Stimulated activated CD4-positive, alpha-beta T cell treated with anti-CD3 and anti-CD28 coated beads, TNF-alpha, amount 100 ng/mL, for 4 hours (primary cell): ENCODE measurements around the gene HMX2.

Source experiments
- DNase-seq, 3 experiments: peaks; one replicate each; pipeline ENCODE4 v3.0.0-alpha.2; 2020; ENCODE audit warnings: low read depth in 3 of 3

The HMX2 gene

DNA sequence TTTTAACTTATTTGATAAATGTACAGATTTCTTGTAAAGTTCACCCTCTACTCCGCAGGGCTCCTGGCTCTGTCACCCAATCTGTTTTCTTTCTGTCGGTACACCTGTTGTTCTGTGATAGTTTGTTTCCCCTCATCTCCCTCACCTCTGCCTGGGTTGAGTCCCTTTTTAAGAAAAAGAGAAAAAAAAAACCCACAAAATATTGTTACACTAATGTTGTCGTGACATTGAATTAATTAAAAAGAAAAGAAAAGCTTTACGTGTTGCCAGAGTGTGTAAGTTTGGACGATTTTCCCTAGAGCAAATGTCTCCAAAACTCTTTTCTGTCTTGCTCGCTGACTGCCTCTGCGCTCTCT is 8.8 kb upstream of the HMX2 start:
- DNase-seq, result no peak

DNA sequence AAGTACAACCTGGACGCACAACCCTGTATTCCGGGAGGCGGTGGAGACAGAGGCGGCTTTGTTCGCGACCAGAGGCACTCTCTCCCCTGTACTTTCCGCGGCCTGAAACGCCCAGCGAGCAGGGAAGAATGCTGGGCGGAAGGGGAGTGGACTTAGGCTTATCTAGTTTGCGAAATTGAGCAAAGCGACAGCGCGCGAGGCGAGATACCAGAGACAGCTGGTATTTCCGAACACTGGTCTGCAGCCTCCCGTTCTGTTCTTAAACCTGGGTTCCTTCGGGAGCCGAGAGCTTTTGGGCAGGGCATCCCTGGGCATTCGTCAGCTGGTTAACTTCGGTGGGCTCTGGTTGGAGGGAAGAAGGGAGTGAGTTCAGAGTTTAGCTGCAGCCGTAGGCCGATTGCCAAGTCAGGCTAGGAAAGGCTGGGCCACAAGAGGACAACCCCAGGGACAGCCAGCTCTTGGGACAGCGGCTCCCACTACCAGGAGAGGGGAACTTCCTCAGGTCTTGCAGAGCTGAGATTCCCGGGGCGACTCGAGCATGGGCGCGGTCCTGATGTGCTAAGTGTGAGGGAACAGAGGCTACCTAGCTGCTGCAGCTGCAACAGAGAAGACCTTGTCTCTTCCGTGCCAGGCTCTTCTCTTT is 8.3 kb upstream of the HMX2 start:
- DNase-seq, result no peak

DNA sequence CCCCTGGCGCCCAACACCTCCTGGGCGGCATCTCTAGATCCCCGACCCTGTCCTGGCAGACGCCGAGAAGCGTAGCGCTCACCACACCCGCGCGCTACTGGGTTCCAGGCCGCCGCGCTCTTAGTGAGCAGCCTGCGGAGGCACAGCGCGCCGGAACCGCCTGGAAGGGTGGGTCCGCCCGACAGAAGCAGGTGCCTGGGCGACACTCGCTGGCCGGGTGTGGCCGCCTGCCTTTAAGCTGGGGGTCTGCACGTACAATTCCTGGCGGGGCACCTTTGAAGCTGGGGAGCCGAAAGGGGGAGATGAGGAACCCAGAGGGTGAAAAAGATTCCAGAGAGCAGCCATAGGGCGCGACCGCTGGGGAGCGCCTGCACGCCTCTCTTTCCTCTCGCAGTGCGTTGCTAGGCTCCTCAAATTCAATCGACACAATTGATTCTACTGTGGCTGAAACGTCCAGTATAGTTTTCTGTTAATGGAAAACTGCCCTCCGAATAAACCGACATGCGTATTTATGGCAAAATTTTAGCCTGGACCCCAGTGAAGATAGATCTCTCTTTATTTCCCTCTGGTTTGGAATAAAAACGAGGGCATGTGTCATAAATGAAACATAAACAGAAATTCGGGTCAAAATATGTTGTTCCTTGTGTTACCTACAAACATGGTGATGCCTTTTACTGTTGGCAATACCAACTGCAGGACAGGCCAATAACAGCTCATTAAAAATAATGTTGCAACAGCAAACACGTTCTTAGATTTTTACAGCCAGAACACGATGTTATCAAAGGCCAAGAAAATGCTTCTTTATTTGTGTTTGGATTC is 7.6 kb upstream of the HMX2 start:
- DNase-seq, result no peak

DNA sequence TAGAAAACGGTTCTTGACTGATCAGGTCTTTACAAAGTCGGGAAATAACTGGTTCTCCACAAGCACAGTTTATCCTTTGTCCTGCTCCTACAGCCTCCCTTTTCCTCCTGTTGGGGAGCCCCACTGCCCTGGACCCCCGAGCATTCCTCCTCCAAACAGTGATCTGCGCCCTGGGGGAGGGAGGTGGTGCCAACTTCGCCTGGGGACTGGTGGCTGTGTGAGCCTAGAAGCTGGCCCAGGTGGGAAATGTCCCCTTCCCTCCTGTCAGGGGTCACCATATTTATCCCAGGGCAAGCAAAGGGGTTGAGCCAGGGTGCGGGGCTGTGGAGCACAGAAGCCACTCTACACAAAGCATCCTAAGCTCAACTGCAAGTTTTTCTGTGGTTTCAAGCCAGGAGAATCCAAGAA is 6.9 kb upstream of the HMX2 start:
- DNase-seq, result no peak

DNA sequence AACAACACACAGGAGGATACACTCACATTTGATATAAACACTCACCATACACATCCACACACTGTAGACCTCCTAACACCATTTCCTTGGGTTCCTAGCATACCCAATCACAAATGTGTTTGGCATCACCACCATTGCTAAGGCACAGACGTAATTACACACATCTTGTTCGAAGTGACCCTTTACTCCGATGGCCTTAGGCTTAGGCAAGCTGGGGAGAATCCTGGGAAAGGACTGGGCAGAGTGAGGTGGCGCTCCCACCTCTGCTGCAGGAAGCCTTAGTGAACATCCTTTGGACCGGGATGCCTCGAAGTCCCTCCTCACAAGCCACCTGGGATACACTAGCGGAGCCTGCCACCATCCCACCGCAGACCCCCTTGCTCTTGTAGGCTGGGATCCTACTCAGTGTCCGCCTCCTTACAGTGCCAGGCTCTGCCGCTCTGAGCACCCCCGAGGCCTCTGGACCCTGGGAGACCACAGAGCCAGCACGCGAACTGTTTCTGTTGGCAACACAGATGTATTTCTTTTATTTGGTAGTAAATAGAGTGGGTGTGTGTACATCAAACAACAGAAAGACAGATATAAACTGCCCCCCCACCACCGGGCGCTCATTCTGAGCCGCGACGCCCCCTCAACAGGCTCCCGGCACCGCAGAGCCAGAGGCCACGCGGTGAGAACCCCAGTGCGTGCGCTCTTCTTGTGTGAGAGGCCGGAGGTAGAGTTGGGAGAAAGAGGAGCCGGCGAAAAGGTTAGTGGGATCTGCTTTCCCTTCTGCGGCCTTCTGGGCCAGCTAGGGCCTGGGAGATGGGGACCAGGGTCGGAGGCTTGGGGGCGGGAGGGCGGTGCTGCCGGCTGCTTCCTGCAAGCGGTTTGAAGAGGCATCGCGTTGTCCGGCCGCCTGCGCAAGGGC is 5.9 kb upstream of the HMX2 start:
- no peak for DNase-seq

DNA sequence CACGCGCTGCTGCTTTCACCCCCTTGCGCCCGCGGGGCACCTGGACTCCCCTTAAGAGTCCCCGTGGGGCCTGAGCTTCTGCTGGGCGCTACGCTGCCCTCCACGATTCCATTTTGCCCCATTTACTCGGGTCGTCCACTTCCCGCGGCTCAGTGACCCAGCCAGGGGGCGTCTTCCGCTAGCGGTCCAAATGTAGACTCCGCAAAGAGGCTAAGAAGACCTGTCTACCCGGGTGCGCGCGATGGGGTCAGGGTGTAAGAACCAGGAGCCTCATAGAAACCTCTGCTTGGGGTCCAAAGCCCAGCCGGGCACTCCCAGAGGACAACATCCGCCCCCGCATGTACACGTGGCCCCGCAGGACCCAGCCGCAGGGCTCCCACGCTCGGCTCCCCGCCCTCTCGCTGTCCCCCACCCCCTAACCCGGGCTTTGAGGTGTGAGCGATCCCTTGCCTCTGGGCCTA is 5.2 kb upstream of the HMX2 start:
- no peak for DNase-seq

DNA sequence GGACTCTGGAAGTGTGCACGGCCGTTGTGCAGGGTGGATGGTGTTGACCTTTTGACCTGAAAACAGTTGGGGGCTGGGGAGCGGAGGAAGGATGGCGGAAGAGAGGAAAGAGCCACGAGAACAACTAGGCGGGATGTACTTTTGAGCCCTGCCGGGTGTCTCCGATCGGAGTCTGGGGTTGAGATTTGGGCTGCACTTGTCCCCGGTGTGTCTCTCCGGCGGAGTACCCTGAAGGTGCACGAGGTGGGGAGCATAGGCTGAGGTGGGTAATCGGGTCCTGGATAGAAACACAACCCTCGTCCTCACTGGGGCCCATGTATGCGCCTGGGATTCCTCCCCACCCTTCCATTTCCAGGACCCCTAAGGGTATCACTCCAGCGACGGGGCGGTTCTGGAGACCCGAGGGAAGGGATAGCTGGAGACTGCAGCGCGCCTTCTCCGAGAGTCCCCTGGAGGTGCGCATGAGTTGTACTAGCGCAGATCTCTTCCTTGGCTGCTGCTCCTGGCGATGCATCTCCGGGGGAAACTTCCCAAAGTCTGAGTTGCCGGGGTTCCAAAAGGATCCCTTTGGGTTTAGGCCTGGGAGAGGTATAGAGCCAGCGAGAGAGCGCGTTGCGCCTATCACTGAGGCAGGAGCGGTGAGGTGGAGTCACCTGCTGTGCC is 4.6 kb upstream of the HMX2 start:
- DNase-seq, result no peak

DNA sequence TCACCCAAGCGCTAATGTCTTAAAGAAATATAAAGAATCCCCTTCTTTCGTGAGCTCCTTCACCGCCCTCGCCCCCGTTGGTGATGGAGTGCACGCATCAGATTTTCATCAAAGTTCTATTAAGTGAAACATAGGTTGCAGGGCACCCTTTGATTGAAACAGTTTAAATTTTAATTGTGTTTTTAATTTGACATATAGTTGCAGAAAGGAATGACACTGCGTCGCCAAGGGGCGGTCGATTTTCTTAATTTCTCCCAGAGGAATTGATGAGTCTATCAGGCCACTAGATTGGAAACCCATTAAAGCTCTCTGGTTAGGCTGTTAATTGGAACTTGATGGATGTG is 4.1 kb upstream of the HMX2 start:
- no peak for DNase-seq

DNA sequence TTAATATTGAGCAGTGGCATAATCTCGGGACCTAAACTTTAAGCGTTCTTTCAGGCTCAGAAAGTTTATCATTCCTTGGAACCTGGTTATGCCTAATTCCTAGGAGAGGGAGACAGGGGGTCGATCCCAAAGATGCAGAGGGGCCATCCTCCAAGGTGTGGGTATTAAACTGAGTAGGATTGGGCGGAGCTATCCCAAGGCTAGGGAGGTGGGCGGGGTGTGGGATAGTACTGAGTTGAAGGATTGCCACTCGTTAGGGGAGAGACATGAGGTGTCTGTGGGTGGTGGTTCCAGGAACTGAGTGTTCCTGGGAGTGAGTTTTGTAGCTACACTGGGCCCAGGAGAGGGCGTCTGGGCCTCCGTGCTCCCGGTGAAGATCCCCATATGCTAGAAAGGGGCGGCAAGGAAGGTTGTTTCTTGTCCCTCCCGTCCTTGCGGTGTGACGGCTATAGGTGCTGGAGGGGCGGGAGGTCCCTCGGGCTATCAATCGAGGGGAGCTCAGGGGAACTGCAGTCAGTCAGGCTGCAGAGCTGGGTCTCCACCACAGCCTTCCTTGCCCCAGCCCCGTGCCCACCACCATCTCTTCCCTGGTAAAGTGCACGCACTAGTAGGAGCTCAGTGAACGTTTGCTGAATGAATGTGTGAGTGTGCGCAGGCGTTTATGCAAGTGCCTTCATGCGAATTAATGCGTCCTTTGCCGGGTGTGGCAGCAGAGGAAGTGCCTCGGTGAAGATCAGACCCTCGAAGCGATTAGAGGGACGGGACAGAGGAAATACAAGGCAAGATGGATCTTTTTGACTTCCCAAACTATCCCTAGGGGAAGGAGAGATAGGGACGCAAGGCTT is 3.0 kb upstream of the HMX2 start:
- no peak for DNase-seq

DNA sequence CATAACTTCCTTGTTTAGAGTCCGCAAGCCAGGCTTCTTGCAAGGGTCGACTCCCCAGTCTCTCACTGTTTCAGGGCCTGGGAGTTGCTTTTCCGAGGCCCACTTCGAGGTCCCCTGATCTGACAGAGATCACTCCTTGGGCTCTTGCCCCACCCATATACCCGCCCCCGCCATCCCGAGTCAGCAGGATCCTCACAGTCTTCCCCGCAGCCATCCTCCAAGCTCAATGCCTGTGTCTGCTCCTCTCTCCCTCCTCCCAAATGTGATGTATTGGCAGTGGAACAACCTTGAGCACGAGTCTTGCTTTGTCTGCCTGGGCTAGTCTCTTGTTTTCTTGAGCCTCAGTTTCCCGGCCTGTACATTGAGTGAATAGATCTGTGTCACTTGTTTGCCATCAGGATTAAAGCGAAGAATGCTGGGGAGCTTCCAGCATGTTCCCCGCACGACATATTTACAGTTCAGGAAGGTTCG is 2.4 kb upstream of the HMX2 start:
- no peak for DNase-seq

DNA sequence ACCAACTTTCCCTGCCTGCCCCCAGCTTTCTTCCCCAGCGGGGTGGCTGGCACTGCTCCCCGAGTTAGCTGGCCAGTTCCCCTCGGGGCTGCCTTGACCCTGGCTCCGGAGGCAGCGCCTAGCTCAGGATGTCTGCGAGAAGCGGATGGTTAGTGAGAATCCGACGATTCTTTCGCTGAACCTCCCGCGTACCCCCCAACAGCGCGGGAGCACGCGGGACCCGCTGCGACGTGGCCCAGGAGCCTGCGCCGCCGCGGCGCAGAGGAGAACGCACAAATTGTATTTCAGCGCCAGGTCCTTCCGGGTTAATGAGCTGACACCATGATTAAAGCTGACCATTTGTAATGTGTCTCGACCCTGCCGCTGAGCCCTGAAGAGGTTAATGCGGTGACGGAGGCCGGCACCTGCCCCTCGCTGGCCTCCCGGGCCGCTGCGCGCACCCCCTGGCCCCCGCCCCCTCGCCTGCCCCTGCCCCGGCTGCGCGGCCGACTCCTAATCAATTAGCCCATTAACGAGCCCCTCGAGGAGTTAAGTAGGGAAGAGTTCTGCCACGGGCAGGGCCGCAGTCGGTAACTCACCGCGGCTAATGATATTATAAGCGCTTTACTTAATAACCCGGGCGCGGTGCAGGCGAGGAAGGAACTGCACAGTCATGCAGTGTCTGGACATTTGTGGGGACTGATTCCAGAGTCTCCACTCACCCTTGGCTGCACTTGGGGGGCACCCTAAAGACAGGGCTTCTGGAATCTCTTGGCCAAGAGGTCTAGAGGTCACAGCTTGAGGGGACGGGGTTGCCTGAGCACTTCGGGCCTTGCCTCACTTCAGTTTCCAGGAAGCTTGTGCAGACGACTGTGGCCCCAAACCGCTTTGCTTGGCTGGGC is 1.7 kb upstream of the HMX2 start:
- no peak for DNase-seq

DNA sequence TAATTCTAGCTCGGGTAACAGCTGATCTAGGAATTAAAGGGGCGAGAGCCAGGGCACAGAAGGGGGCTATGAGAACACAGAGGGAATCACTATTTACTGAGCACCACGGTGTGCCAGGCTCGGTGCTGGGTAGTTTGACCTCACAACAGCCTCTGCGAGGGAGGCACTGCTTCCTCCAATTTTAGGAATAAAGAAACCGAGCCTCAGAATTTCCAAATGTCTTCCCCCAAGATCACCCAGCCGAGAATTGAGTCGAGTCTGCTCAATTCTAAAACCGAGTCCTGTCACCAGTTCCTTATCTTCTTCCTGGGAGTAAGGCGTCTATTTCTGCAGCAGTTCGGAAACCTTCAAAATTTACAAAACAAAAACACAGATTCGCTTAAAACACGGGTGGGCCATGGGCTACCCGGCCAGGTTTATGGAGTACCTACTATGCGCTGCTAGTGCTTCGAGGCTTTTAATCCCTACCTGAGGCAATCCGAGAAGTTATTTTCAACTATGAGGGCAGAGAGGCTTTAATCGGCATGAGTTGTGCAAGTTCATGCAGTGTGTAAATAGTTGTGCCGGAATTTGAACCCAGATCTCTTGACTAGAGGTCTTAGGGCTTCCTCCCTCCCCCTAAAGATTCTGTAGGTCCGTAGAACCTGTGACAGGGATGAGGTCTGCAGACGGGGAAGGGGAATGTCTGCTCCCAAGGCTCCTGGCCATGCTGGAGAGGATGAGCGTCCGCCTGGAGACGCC is 872 bp upstream of the HMX2 start:
- DNase-seq, result no peak

DNA sequence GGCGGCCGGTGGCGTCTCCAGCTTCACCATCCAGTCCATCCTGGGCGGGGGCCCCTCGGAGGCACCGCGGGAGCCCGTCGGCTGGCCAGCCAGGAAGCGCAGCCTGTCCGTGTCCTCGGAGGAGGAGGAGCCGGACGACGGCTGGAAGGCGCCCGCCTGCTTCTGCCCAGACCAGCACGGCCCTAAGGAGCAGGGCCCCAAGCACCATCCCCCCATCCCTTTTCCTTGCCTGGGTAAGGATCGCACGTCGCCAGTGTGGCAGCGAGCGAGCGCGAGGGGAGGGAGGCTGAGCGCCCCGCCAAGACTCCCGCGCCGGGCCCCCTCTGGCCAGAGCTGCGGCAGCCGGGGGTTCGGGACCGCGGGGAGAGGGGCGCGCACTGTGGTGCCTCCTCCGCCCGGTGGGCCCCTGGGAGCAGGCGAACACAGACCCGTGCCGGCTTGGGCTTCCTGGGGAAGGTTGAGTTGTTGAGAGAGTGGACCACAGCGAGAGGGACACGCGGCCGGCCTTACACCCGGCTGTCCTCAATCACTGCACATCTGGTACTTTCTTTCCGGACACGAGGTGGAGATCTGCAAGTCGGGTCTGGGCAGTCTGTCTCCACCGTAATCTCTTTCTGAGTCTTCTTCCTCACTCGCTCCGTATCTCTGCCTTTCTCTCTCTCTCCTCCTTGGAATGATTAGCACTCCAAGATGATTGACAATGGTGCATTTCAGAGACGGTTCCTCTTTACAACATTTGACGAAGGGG is 652 bp downstream of the HMX2 start:
- DNase-seq, result no peak

DNA sequence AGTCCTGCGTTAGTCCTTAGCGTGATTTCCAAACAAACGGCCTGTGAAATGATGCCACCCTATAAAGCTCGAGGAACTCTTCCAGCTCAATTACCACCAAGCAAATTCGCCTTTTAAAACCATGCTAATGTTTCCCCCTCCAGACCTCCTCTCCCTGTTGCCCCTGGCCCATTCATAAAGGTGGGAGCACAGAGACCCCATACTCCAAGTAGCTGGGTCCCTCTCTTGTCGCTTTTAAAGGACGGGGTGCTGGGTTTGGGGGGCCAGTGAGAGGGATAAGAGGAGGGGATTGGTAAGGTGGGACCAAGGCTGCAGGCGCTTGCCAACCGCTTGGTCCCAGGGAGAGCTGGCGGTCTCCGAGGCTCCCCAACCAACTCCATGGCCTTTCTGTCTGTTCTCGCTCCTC is 1.2 kb downstream of the HMX2 start:
- no peak for DNase-seq

DNA sequence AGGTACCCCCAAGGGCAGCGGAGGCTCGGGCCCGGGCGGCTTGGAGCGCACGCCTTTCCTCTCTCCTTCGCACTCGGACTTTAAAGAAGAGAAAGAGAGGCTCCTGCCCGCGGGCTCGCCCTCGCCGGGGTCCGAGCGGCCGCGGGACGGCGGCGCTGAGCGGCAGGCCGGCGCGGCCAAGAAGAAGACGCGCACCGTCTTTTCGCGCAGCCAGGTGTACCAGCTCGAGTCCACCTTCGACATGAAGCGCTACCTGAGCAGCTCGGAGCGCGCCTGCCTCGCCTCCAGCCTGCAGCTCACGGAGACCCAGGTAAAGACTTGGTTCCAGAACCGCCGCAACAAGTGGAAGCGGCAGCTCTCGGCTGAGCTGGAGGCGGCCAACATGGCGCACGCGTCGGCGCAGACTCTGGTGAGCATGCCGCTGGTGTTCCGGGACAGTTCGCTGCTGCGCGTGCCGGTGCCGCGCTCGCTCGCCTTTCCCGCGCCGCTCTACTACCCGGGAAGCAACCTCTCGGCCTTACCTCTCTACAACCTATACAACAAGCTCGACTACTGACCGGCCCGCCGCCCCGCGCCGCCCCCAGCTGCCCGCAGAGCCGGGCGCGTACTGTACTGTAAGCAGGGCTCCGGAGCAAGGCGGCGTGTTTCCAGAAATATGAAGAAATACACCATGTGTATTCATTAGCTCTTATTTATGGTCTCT is 1.8 kb downstream of the HMX2 start:
- no peak for DNase-seq

DNA sequence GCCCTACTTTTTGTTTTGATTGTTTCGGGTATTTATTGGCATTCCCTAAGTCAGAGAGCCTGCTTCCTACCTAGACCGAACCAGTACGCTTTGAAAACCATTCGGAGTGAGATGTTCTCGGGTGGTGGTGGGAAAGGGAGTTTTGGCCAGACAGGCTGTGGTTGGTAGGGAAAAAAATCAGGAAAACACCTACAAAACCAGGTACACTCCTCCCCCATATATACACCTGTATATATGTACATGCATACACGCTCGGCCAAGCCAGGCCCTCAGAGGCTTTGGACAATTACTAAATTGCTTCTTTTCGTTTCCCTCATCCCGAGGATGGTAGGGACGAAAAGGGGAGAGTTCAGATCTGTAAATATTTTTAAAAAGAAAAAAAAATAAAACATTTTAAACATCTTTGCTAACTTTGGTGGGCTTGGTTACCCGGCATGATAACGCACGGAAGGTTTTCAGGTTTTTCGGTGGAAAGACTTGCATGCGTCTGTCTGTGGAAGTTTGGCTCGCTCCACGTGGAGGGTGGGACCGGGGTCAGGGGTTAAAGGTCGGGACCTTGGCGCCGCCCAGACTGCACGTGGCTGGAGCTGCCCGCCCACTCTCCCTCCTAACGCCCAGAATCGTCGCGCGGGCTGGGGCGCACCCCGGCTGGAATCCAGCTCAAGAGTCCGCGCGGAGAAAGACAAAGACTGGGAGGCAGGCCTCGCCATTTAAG is 2.5 kb downstream of the HMX2 start:
- DNase-seq, result no peak
